LNCaP clone FGC (cell line): ENCODE measurements around the gene ZC3H18.

Experiments
- DNase-seq: peaks from one replicate; pipeline ENCODE4 v3.0.0-alpha.2; 2011; ENCODE audit warnings: low read depth
- H3K4me3 ChIP-seq: 2 replicates; pipeline ENCODE4 v1.5.1; 2011; ENCODE audit warnings: mild to moderate bottlenecking, low read depth, low read length, control low read depth
- TF ChIP-seq, protein P1 (sequence below): IDR thresholded peaks from 2 replicates; pipeline ENCODE4 v1.5.1; 2012; ENCODE audit warnings: mild to moderate bottlenecking; ENCODE audit not compliant: control insufficient read depth, insufficient read depth; ENCODE audit errors: extremely low read depth

ZC3H18 gene

DNA sequence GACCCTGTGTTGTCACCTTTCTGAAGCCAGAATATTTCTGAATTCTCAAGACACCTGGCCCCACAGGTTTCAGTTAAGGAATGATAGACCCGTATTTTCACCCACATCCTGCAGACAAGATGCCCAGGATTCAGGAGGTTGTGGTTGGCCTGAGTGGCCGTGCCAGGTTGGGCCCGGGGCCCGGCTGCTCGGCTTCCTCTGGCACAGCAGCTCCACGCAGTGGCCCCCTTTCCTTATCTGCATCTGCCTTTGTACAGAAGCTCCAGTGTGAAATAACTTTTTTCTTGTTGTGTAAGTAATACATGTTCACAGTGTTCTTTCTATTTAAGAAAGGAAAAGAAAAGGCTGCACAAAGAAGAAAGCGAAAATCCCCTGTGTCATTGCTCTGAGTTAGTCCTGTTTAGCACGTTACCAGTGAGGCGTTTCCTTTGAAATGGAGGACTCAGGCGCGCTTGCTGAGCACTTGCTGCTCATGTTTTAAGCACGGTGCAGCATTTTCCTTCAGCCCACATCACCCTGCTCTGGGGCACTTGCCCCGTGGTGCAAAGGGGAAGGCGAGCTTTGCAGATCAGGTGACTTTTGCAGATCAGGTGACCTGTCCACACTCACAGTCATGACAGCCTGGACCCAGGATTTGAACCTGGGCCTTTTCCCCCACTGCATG is 12.8 kb downstream of the ZC3H18 start:
- DNase-seq, result no peak
- H3K4me3 ChIP-seq, result no peak overlapping the region
- TF ChIP-seq, protein P1, sequence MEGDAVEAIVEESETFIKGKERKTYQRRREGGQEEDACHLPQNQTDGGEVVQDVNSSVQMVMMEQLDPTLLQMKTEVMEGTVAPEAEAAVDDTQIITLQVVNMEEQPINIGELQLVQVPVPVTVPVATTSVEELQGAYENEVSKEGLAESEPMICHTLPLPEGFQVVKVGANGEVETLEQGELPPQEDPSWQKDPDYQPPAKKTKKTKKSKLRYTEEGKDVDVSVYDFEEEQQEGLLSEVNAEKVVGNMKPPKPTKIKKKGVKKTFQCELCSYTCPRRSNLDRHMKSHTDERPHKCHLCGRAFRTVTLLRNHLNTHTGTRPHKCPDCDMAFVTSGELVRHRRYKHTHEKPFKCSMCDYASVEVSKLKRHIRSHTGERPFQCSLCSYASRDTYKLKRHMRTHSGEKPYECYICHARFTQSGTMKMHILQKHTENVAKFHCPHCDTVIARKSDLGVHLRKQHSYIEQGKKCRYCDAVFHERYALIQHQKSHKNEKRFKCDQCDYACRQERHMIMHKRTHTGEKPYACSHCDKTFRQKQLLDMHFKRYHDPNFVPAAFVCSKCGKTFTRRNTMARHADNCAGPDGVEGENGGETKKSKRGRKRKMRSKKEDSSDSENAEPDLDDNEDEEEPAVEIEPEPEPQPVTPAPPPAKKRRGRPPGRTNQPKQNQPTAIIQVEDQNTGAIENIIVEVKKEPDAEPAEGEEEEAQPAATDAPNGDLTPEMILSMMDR, result no peak

DNA sequence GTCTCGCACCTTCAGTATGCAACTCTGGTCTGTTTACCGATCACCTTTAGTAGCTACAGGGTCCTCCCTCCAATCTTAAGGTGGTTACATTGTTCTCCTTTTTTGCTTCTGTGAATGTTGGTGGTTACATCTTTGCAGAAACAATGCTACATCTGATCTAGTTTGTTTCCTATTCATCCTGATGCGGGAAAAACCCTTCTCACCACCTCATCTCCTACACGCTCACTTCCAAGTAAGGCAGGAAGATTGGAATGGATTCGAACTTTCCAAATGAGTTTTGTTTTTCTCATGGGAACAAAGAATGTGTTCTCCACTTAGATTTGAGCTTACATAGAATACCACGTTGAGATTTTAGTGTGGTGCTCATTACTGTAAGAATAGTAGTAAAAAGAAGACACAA is 14.5 kb downstream of the ZC3H18 start:
- no peak for DNase-seq
- TF ChIP-seq, protein P1, result no peak

DNA sequence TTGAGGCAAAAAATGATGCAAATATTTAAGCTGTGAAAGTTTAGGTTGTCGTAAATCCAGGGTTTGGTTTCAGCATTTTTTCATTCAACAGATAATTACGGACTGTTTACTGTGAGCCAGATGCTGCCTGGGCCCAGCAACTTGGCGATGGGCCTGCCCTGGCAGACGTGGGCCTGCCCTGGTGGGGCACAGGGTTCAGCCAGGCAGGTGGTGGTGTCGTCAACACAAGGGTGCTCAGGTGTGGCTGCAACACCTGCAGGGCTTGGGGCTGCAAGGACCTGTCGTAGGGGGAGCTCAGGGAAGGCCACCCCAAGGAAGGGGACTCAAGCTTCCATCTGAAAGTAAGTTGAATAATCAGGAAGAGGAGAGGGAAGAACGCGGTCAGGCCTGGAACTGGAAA is 15.1 kb downstream of the ZC3H18 start:
- H3K4me3 ChIP-seq, result no peak overlapping the region
- TF ChIP-seq, protein P1, result no peak
- no peak for DNase-seq

More for the DNA sequence above, 14.5 kb downstream of the ZC3H18 start:
- H3K4me3 ChIP-seq, result no peak overlapping the region

DNA sequence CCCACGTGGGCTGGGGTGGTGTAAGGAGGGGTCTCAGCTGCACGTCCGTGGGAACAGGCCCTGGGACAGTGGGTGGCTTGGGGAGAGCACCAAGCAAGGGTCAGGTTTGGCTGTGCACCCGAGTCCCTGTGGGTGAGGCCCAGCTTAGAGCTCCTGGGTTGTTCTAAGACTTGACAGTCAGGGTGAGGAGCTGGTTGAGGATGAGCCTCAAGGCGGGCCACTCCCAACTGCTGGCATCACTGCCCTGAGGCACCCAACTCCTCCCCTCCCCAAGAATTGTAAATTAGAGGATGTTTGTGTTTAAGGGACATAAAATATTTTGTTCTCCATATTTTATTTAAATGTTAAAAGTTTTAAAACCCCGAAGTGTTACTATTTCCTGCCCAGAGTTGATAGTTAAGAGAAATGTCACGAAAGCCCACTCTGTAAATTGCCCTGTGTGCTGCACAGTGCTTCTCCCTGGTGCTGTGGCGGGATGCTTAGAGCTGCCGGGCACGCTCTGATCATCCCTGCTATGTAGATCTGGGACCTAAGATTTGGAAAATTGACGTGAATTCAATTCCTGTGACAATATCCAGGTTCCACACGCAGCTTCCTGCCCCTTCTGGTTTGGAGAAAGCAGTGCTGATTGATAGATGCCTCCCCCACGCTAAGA is 15.9 kb downstream of the ZC3H18 start:
- TF ChIP-seq, protein P1, result no peak
- no peak overlapping the region for H3K4me3 ChIP-seq
- no peak for DNase-seq

DNA sequence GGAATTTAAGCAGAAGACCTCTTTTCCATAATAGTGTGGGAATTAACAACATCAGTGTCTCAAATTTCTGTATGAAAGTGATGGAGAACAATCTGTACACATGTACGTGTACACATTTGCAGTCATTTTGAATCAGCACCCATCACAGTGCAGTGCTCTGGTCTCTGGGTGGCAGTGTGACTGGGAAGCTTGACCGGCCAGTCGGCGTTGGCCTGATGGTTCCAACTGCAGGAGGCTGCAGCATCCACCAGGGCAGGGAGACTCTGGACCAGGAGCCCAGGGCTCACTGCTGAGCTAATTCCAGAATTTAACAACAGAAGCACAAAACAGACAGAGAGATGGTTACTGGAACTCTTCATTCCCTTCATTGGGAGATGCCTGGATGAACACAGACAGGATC is 17.9 kb downstream of the ZC3H18 start:
- TF ChIP-seq, protein P1, result no peak
- no peak for DNase-seq
- no peak overlapping the region for H3K4me3 ChIP-seq

DNA sequence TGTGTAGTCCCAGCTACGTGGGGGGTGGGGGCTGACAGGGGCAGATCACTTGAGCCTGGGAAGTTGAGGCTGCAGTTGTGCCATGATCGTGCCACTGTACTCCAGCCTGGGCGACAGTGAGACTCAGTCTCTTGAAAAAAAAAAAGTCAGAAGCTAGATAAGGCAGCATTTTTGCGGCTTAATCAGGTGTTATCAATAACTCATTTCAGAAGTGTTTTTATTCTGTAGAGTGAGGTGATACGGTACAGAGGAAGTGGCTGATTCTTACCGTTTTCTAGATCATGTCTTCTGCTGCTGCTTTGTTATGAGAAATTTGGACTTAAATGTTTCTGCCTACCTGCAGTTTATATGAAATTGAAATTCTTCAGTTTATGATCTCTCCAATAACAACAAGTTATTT is 18.6 kb downstream of the ZC3H18 start:
- no peak overlapping the region for H3K4me3 ChIP-seq
- TF ChIP-seq, protein P1, result no peak
- no peak for DNase-seq
